ENCODE data around the gene TMEM74B. TPM values are rescaled to one million over a fixed set of nuclear protein-coding genes. Genes with fewer than 3 reads are reported as not detected.

The TMEM74B gene
- 0.14 TPM in 1 of 2 replicates, not detected in the other for total RNA-seq

GRCh38 chr20:1184638-1185315, at the start of gene TMEM74B:
Gene TMEM74B (minus strand): TSS chr20:1184981. CDS start chr20:1183801, 1,180 bp downstream.

GRCh38 chr20:1225783-1226654, 41.2 kb upstream of the TMEM74B start, which contains the start of gene RAD21L1:
Gene RAD21L1 (plus strand): TSS chr20:1226044. CDS start chr20:1228454, 2,410 bp downstream.

GRCh38 chr20:1202762-1203504, 18.2 kb upstream of the TMEM74B start, which contains the start of gene C20orf202:
Gene C20orf202 (plus strand): TSS chr20:1203454. CDS start chr20:1203586, 132 bp downstream.

Other genes starting within 250 kb of the TMEM74B start
- not detected in 2 replicates for gene RSPO4, start 182.7 kb downstream of the TMEM74B start, total RNA-seq
- 21.7 and 53.2 TPM in 2 replicates for gene PSMF1, start 66.4 kb downstream of the TMEM74B start, total RNA-seq
- gene C20orf202, start 18.5 kb upstream of the TMEM74B start, total RNA-seq: not detected in 2 replicates
- gene RAD21L1, start 41.1 kb upstream of the TMEM74B start, total RNA-seq: 0.14 and 0.59 TPM in 2 replicates
- gene SNPH, start 81.3 kb upstream of the TMEM74B start, total RNA-seq: 11.6 and 13.5 TPM in 2 replicates
- gene SDCBP2, start 144.2 kb upstream of the TMEM74B start, total RNA-seq: 1.2 and 1.8 TPM in 2 replicates
- gene FKBP1A, start 208.1 kb upstream of the TMEM74B start, total RNA-seq: 103 and 178 TPM in 2 replicates

Measured in smooth muscle cell of the umbilical artery (primary cell).